MM.1S (cell line): ENCODE data around the gene FAM83G.

Experiments
- EZH2 ChIP-seq: fragments of 300-600 bp; sonication (generic); optimal IDR thresholded peaks from 2 replicates; pipeline ENCODE3; 2017; ENCODE audit warnings: low read depth, mild to moderate bottlenecking, antibody characterized with exemption, low read length, mixed read lengths
- TF ChIP-seq, protein P1 (sequence below): fragments of 300-600 bp; sonication (generic); IDR thresholded peaks from 2 replicates; pipeline ENCODE4 v1.5.1; 2016; ENCODE audit warnings: antibody characterized with exemption, low read length, mixed read lengths

GRCh38 chr17:18977021-18977420 lies 27.5 kb downstream of the FAM83G start:
- TF ChIP-seq, protein P1, sequence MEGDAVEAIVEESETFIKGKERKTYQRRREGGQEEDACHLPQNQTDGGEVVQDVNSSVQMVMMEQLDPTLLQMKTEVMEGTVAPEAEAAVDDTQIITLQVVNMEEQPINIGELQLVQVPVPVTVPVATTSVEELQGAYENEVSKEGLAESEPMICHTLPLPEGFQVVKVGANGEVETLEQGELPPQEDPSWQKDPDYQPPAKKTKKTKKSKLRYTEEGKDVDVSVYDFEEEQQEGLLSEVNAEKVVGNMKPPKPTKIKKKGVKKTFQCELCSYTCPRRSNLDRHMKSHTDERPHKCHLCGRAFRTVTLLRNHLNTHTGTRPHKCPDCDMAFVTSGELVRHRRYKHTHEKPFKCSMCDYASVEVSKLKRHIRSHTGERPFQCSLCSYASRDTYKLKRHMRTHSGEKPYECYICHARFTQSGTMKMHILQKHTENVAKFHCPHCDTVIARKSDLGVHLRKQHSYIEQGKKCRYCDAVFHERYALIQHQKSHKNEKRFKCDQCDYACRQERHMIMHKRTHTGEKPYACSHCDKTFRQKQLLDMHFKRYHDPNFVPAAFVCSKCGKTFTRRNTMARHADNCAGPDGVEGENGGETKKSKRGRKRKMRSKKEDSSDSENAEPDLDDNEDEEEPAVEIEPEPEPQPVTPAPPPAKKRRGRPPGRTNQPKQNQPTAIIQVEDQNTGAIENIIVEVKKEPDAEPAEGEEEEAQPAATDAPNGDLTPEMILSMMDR, result no peak
- no peak for TF ChIP-seq EZH2
